GM21786 (cell line): ENCODE measurements around the gene ARMH4.
"Not testable (repeated sequence)": the region's sequence is repeated elsewhere in the genome, so short reads cannot be mapped to it uniquely, and the experiment has no call there.

ENCODE experiments used
- ATAC-seq: cut with Tn5 transposase; IDR thresholded peaks from one replicate; pipeline ENCODE4 v1.9.1; 2021; ENCODE audit not compliant: unreplicated experiment

ARMH4 gene

GRCh38 chr14:58145936-58146335 is 6.1 kb downstream of the ARMH4 start:
- no peak for ATAC-seq

- ATAC-seq, result no peak
Observed at GRCh38 chr14:58143106-58143505, 8.9 kb downstream of the ARMH4 start.

- ATAC-seq, result no peak
Observed at GRCh38 chr14:58141893-58142292, 10.1 kb downstream of the ARMH4 start.

GRCh38 chr14:58138714-58139482 is 13.1 kb downstream of the ARMH4 start:
- ATAC-seq, result no peak

GRCh38 chr14:58138031-58138713 is 13.8 kb downstream of the ARMH4 start:
- no peak for ATAC-seq

- ATAC-seq, result no peak
Observed at GRCh38 chr14:58133739-58134138, 18.3 kb downstream of the ARMH4 start.

- no peak for ATAC-seq
Observed at GRCh38 chr14:58131386-58131785, 20.6 kb downstream of the ARMH4 start.

GRCh38 chr14:58130116-58130782 is 21.8 kb downstream of the ARMH4 start:
- ATAC-seq, result no peak

GRCh38 chr14:58129208-58129607 is 22.8 kb downstream of the ARMH4 start:
- no peak for ATAC-seq

GRCh38 chr14:58128416-58128815 is 23.6 kb downstream of the ARMH4 start:
- ATAC-seq, result no peak

- not testable (repeated sequence) for ATAC-seq
Observed at GRCh38 chr14:58122546-58122945, 29.5 kb downstream of the ARMH4 start.

GRCh38 chr14:58121530-58122186 is 30.4 kb downstream of the ARMH4 start:
- no peak for ATAC-seq

GRCh38 chr14:58119381-58119780 is 32.6 kb downstream of the ARMH4 start:
- no peak for ATAC-seq

- no peak for ATAC-seq
Observed at GRCh38 chr14:58118097-58118815, 33.8 kb downstream of the ARMH4 start.

GRCh38 chr14:58109744-58110143 is 42.3 kb downstream of the ARMH4 start:
- no peak for ATAC-seq

GRCh38 chr14:58108717-58109116 is 43.3 kb downstream of the ARMH4 start:
- ATAC-seq, result no peak

GRCh38 chr14:58107947-58108552 is 44.0 kb downstream of the ARMH4 start:
- no peak for ATAC-seq

- no peak for ATAC-seq
Observed at GRCh38 chr14:58107041-58107440, 45.0 kb downstream of the ARMH4 start.

GRCh38 chr14:58106446-58106845 is 45.6 kb downstream of the ARMH4 start:
- no peak for ATAC-seq

- ATAC-seq, result no peak
Observed at GRCh38 chr14:58104808-58105207, 47.2 kb downstream of the ARMH4 start.
